Right forelimb (tissue), 1 donor: ENCODE data around the gene FBXO3.
"Not testable (repeated sequence)": the region's sequence is repeated elsewhere in the genome, so short reads cannot be mapped to it uniquely, and the experiment has no call there.

Experiments
- DNase-seq: peaks from one replicate; pipeline ENCODE4 v3.0.0-alpha.2; 2018

The FBXO3 gene

DNA sequence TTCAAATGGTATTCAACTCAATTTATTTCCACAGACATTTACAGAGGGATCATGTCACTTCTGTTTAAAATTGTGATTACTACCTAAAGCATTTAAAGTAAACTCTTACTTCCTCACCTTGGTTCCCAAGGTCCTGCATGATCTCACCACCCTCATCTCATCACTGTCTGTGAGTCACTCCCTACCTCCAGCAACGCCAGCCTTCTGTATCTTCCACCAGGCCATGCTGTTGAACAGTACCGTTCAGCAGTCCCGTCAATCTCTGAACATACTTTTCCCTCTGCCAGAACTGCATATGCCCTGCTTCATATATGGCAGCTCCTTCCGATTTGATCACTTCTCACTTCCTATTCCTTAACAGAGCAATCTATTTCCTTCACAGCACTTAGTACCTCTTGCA, 2.0 kb downstream of the FBXO3 start:
- DNase-seq = no peak

DNA sequence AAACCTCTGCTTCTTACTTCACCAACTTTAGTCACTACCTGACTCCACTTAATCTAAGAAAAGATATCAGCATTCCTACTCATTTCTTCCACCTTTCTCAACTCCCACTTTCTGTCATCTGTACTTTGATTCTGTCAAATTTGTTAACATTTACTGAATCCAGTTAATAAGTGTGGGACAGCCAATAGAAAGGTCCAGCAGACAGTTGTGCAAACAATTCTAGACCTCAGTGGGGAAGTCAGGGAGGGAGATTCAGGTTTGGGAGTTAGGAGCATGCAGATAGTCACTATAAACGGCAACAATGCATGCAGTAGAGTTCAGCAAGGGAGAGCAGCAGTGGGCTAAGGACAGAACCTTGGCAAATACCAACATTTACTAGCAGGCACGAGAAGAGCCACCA, 4.1 kb downstream of the FBXO3 start:
- no peak for DNase-seq

DNA sequence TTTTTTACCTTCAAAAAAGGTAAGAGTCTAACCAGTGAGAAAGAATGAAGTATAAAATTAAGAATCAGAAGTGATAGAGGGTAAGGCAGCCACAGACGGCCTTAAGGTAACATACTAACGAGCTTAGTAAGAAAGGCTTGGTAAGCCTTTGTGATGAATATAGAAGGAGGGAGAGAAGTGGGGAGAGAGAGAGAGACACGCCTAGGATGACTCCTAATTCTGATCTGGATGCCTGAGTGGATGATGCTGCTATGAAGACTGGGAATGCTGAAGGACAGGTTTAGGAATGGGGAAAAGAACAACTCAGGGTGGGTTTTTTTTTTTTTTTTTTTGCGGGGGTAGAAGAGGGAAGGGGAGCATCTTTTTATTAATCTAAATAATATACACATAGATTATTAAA, 4.8 kb downstream of the FBXO3 start:
- no peak for DNase-seq

DNA sequence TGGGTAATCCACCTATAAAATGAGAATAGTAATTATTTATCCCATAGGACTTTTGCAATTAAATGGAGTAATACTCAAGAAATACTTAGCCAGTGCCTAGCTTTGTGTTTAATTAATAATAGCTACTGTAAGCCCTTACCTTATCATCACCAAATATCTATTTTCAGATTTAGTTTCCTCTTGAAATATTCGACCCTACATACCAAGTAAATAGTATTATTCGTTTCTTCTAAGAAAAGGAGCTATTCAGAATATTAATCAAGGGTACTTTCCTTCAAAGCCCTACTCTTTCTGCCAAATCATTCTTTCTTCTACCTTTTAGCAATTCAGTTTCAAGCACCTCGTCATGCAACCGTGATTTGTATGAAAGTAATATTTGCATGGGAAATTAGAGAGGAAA, 6.7 kb downstream of the FBXO3 start:
- DNase-seq = no peak

DNA sequence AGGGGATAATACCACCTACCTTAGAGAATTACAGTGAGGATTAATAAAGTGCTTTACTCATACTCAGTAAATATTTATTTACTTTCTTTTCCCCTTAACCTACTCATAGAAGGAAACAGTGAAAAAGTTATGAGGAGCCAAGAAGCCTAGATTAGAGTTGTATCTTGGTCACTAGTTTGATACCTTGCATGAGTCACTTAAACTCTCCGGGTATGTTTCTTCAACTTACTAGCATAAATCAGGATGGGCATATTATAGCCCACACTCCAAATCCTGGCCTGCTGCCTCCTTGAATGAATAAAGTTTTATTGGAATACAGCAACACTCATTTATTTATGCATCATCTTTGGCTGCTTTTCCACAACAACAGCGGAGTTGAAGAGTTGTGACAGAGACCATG, 8.2 kb downstream of the FBXO3 start:
- no peak for DNase-seq

DNA sequence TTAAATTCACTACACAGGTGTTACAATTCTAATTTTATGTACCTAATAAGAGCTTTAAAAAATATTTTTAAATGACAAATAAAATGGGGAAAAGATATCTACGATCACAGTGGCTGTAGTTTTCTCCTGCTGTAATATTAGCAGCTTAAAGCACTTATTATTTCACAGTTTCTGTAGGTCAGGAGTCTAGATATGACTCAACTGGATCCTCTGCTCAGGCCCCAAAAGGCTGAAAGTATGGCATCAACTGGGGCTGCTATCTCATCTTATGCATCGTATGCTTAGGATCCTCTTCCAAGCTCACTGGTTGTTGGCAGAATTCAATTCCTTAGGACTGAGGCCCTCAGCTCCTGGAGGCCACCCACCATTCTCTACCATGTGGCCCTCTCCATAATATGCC, 12.8 kb downstream of the FBXO3 start:
- DNase-seq = no peak

DNA sequence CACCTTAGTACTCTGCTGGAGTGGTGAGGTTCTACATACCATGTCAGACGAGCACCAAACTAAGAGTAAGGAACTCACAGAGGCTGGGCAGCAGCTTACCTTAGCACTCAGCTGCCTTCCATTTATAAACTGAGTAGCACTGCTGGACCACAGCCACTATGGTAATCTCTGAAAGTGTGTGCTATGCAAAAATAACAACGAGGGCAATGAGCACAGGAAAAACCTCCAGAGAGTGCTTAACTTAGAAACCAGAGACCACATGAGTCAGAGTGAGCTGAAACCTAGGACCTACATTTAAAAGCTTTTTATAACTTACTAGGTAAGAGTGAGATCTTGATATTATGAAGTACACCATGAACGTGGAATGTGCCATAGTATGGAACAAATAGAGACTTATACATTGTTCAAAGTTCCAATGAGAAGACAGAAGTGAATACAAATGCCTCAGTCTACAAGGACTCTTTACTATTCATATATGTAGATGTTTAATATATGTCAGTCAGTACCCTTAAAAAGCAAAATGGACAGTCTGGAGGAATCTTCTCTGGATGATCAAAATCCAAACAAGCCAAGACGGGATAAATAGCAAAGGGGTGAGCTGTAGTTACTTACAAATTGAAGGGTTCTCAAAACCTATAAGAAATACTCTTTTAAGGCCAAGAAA, 20.9 kb downstream of the FBXO3 start:
- no peak for DNase-seq

DNA sequence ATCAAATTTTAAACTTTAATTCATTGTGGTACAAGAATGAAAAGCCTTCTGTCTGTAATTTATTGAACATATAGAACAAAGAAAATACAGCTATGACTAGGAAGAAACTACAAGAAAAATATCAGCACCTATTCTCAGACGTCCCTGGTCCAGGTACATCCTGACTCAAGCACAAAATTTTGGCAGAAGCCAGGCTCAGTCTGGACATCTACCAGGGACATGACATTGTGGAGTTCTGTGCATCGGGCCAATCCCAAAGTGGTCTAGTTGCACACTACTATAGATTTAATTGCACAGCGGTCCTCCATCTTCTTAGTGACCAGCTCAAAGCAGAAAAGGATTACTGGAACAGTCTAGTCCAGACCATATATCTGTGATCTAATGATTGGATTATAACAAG, 22.4 kb downstream of the FBXO3 start:
- no peak for DNase-seq

DNA sequence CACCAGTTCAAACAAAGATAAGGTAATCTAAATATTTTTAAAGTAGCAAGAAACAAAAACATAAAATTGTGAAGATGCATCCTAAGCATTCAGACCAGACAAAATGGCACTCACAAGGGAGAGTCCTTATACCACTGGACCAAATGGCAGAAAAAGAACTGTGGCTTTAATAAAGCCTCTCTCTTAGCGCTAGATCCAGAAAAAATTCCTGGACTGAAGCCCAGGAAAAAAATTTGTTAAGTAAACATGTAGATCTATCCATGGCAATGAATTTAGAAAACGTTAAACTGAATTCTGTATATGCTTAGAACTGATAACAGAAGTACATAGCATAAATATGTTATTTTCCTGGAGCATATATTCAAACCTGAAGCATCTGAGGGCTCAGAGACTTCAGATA, 26.3 kb downstream of the FBXO3 start:
- DNase-seq = no peak

DNA sequence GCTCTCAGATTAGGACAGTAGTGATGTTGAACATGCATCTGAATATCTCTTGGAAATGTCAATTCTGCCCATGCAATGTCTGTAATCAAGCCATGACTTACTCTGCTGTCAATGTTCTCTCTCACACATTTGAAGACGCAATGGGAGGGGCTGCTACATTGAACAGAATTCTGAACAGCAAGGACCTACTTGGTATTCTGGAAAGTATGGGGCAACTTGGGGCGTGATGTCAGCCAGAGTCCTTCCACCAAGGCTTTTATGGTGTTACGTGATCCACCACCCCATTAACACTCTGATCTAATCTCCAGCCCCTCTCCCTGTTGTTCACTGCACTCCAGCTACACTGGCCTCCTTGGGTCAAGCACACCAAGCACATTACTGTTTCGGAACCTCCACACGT, 31.0 kb downstream of the FBXO3 start:
- no peak for DNase-seq

DNA sequence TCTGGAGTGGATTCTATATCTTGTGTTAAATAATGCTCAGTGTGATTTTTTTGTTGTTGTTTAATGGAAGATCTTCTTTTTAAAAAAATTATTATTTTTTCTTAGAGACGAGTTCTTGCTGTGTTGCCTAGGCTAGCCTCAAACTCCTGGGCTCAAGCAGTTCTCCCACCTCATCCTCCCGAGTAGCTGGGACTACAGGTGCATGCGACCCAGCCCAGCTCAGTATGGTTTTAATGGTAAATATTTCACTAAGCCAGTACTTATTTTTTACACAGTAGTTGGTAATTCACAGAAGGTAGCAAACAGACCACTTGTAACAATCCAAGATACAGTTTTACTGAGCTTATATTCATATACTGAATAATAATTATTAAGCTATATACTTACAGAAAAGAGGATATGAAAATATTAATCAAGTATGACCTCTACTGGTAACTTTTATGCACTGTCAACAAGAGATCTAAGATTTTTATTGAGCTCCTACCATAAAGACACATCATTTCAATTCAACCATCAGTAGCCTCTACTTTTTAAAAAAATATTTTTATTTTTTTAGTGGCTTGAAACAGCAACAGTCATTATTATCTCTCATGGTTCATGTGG, 32.0 kb downstream of the FBXO3 start:
- DNase-seq = no peak

DNA sequence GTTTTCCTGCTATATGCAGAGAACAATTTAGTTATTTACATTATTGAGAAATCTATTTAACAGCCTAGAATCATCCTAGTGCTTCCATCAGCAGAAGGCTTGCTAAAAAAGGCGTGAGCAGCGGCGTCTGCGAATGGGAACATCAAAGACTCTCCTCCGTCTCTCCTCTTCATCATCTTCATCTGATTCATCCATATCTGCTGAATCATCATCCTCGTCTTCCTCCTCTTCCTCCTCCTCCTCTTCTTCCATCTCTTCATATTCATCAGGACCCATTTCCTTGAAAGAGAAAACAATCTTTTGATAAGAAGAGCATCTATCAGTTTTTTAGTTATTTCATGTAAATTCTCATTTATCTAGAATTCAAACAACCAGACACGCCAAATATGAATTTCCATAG, 32.5 kb downstream of the FBXO3 start:
- DNase-seq = no peak

DNA sequence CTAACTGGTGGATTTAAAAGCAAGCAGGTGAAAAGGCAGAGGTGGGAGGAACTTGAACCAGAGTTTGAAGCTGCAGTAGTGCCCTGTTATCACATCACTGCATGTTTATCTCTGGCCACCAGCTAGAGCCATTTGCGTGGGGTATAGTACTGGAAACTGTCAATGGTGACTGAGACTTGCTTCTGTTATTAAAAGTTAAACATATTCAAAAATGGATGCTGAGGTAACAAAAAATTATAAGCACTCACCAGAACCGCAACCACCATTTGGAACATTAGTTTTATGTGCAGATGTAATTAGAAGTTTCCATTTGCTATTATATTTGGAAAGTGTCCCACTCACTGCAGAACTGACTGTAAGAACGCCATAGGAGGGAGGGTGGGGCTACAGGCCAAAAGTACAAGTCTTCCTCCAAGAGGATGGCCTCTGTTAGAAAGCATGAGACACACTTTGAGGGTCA, 36.9 kb downstream of the FBXO3 start:
- DNase-seq = no peak

DNA sequence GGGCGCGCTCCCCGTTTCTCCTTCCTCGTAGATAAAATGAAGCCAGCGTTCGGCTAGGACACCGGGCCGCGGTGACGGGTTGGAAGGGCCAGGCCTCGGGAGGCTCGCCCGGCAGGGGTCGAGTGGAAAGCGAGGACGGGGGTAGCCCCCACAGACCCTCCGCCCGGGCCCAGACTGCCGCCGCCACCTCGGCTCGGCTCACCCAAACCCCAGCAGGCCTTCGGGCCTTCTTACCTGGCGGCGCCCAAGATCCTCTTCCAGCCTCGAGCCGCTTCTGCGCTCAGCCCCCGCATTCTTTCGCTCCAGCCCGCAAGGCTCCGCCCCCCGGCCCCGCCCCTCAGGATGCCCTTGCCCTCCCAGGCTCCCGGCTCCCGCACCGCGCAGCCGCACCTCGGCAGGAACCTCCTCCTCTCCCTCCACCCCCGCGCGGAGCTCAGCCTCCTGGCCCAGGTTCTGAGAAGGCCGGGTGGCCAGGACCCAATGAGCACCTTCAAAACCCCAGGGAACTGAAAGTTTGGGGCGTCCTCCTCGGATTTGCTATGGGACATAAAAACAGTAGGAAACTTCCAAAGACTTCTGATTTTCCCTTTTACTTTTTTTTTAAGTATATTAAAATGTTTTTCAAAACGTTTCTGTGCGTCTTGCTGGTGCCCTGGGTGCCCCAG, 38.0 kb downstream of the FBXO3 start, which contains the start of gene CD59:
TSS of gene CD59 (minus strand) at position 276 of the 665 bp plus-strand sequence. CDS start 13,978 bp downstream, outside the sequence.
- peak; percentile 93 for DNase-seq

DNA sequence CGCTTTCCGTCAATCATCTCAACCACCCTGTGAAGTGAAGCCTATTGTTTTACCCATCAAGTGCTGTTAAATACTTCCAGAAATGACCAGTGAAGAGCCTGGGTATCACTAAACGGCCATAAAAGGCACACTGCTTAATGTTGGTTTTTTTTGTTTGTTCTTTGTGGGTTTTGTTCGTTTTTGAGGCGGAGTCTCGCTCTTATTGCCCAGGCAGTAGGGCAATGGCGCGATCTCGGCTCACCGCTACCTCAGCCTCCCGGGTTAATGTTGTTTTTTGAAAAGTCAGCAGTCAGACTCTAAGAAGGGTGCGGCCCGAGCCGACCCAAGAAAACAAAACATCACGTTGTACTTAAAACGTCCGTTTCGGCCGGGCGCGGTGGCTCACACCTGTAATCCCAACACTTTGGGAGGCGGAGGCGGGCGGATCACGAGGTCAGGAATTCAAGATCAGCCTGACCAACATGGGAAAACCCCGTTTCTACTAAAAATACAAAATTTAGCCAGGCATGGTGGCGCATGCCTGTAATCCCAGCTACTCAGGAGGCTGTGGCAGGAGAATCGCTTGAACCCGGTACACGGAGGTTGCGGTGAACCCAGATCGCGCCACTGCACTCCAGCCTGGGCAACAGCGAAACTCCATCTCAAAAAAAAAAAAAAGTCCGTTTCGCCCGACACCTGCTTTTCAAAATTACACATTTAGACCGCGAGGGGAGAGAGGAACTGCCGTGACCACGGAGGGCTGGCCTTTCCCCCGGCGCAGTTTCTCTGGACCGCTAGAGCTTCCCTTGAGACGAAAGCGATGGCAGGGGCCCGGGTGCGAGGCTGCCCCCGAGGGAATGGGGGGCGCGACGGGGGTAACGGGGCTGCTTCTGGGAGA, 38.8 kb downstream of the FBXO3 start:
- peak; percentile 60 for DNase-seq

DNA sequence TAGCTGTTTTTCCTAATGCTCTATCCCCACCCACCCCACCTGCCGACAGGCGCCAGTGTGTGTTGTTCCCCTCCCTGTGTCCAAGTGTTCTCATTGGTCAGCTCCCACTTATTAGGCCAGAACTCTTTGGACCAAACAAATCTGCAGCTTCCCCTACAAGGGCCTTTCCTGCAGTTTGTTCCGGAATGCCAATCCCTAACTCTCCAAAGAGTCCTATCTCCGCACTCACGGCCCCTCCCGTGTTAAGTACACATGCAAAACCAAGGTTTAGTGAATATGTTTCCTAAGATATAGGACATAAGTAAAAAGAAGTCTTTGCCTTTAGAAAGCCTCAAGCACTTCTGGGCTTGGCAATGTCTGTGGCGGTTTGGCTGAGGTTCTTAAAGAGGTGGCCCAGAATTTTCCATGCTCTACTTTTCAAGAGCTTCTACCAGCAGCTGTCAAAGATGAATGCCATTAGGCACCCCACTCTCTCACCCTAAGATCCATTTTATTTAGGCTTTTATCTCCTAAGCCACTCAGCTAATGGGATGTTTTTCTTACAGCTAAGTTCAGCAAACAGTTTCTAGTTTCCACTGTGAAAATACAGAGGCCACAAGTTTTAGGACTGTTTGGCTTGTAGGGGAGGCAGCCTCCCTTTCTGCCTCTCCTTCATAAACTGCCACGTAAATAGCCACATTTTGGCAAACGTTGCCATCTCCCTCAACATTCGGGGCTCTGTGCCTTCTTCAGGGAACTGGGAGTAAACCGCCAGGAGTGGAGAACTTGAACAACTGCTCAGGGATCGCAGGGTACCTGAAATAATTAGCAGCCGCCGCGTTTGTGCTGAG, 39.7 kb downstream of the FBXO3 start:
- DNase-seq = peak; percentile 74

DNA sequence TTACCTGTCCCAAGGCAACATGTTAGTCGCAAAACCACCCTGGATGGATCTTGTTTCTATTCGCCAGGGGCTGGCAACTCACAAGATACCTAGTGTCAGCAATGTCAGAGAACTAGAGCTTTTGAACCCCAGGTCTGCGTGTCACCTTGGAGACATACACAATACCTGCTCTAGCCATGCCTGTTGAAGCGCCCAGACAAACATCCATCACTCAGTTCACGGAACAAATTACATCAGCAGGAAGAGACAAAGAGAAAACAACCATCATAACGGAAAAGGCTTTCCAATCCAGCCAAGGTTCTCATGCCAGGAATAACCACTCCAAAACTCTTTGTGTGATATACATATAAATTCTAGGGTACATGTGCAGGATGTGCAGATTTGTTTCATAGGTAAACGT, 40.3 kb downstream of the FBXO3 start:
- no peak for DNase-seq

DNA sequence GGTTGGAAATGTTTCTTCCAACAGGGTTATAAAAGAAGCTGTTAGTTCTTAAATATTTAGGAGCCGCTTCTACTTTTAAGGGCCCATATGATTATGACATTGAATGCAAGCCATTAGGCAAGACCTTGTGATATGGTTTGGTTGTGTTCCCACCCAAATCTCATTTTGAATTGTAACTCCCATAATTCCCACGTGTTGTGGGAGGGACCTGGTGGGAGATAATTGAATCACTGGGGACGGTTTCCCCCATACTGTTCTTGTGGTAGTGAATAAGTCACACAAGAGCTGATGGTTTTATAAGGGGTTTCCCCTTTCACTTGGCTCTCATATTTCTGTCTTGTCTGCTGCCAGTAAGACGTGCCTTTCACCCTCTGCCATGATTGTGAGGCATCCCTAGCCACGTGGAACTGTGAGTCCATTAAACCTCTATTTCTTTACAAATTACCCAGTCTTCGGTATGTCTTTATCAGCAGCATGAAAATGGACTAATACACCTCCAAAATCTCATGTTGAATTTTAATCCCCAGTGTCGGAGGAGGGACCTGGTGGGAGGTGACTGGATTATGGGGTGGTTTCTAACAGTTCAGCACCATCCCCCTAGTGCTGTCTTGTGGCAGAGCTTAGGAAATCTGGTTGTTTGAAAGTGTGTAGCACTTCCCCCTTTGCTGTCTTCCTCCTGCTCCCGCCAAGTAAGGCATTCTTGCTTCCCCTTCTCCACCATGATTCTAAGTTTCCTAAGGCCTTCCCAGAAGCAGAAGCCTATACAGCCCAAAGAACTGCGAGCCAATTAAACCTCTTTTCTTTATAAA, 42.4 kb downstream of the FBXO3 start:
- DNase-seq = no peak

DNA sequence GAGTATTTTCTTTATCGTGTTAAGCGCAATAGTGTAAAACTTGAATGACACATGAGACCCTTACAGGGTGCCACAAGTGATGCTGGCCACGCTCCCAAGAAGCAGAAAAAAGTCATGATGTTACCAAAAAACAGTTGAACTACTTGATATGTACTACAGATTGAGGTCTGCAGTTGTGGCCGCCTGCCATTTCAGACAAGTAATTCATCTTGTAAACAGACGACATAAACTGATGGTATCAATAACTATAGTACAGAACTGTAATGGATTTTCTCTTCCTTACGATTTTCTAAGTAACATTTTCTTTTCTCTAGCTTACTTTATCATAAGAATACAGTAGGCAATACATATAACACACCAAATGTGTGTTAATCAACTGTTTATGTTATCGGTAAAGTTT, 43.6 kb downstream of the FBXO3 start:
- DNase-seq = no peak

DNA sequence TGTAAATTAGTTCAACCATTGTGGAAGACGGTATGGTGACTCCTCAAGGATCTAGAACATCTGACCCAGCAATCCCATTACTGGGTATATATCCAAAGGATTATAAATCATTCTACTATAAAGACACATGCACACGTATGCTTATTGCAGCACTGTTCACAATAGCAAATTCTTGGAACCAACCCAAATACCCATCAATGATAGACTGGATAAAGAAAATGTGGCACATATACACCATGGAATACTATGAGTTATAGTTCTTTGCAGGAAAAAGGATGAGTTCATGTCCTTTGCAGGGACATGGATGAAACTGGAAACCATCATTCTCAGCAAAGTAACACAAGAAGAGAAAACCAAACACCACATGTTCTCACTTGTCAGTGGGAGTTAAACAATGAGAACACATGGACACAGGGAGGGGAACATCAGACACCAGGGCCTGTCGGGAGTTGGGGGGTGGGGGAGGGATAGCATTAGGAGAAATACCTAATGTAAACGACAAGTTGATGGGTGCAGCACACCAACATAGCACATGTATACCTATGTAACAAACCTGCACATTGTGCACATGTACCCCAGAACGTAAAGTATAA, 45.2 kb downstream of the FBXO3 start:
- DNase-seq = not testable (repeated sequence)

DNA sequence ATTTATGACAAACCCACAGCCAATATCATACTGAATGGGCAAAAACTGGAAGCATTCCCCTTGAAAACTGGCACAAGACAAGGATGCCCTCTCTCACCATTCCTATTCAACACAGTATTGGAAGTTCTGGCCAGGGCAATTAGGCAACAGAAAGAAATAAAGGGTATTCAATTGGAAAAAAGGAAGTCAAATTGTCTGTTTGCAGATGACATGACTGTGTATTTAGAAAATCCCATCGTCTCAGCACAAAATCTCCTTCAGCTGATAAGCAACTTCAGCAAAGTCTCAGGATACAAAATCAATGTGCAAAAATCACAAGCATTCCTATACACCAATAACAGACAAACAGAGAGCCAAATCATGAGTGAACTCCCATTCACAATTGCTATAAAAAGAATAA, 46.8 kb downstream of the FBXO3 start:
- not testable (repeated sequence) for DNase-seq
